ENCODE measurements around the gene GAL.

GRCh38 chr11:68652683-68653156 lies 31.6 kb upstream of the GAL start:
- TF ChIP-seq CTCF (IDR thresholded peaks at IDR 0.05; ENCODE audit: insufficient read depth, low read depth, low read length): no peak
- TF ChIP-seq EZH2 (IDR thresholded peaks at IDR 0.05; ENCODE audit: insufficient read depth, low read length): no peak
